Fibroblast of peridontal ligament (primary cell): ENCODE data around the gene ATP1B1.

Experiments
- DNase-seq: peaks from one replicate; pipeline ENCODE4 v3.0.0-alpha.2; 2010; ENCODE audit errors: extremely low read depth

Gene ATP1B1

GRCh38 chr1:169094897-169095569, 11.5 kb upstream of the ATP1B1 start:
- no peak for DNase-seq

GRCh38 chr1:169098380-169098779, 8.1 kb upstream of the ATP1B1 start:
- no peak for DNase-seq

GRCh38 chr1:169099561-169099960, 6.9 kb upstream of the ATP1B1 start:
- DNase-seq = no peak

GRCh38 chr1:169100208-169100607, 6.3 kb upstream of the ATP1B1 start:
- no peak for DNase-seq

- no peak for DNase-seq
Observed at GRCh38 chr1:169100651-169101088, 5.8 kb upstream of the ATP1B1 start.

- peak; percentile 75 for DNase-seq
Observed at GRCh38 chr1:169102567-169102966, 3.9 kb upstream of the ATP1B1 start.

- no peak for DNase-seq
Observed at GRCh38 chr1:169103002-169103401, 3.5 kb upstream of the ATP1B1 start.

GRCh38 chr1:169103480-169103893, 3.0 kb upstream of the ATP1B1 start:
- DNase-seq = no peak

GRCh38 chr1:169105087-169105433, 1.4 kb upstream of the ATP1B1 start:
- no peak for DNase-seq

GRCh38 chr1:169105434-169106094, 926 bp upstream of the ATP1B1 start:
- no peak for DNase-seq

- DNase-seq = peak; percentile 35
Observed at GRCh38 chr1:169106921-169107602, 572 bp downstream of the ATP1B1 start.

- peak; percentile 23 for DNase-seq
Observed at GRCh38 chr1:169107603-169108208, 1.2 kb downstream of the ATP1B1 start.

GRCh38 chr1:169108223-169108622, 1.7 kb downstream of the ATP1B1 start:
- DNase-seq = no peak

- no peak for DNase-seq
Observed at GRCh38 chr1:169108863-169109560, 2.5 kb downstream of the ATP1B1 start.

GRCh38 chr1:169109561-169110134, 3.2 kb downstream of the ATP1B1 start:
- peak; percentile 85 for DNase-seq

- no peak for DNase-seq
Observed at GRCh38 chr1:169110236-169110635, 3.7 kb downstream of the ATP1B1 start.

GRCh38 chr1:169110689-169111447, 4.4 kb downstream of the ATP1B1 start:
- peak; percentile 24 for DNase-seq

GRCh38 chr1:169111472-169111871, 5.0 kb downstream of the ATP1B1 start:
- DNase-seq = no peak

- no peak for DNase-seq
Observed at GRCh38 chr1:169112241-169112640, 5.8 kb downstream of the ATP1B1 start.

GRCh38 chr1:169113613-169114119, 7.2 kb downstream of the ATP1B1 start:
- DNase-seq = peak; percentile 74
